CD14-positive monocyte (primary cell): Measurements from ENCODE around the gene SOD1. TPM values are rescaled to one million over a fixed set of nuclear protein-coding genes. Genes with fewer than 3 reads are reported as not detected.

Experiments used
- DNase-seq, 3 donors: peaks; one replicate each; pipeline ENCODE4 v3.0.0-alpha.2; 2011 to 2022
- H2AFZ ChIP-seq: 2 replicates; pipeline ENCODE4 v1.6.0; 2012; ENCODE audit warnings: mild to moderate bottlenecking, low read depth, low read length, inconsistent platforms; ENCODE audit not compliant: insufficient read depth, poor library complexity, severe bottlenecking
- H3K27ac ChIP-seq, 2 donors: 1 replicate in 1 of 2; 2 replicates in 1 of 2; pipeline ENCODE4 v1.5.1; 2012 to 2013; ENCODE audit warnings: low read length in 2 of 2, control low read depth in 1 of 2, inconsistent platforms in 1 of 2, low read depth in 1 of 2, mild to moderate bottlenecking in 1 of 2
- H3K27me3 ChIP-seq, 2 donors: one replicate each; pipeline versions ENCODE4 v1.6.0 to v1.6.1; 2011 to 2013; ENCODE audit warnings: low read length in 2 of 2; ENCODE audit not compliant: control insufficient read depth in 2 of 2, insufficient read depth in 2 of 2
- H3K36me3 ChIP-seq, 2 donors: replicated peaks in 1 of 2; 1 replicate in 1 of 2; 2 replicates in 1 of 2; pipeline versions ENCODE4 v1.5.1 to v1.6.1; 2012 to 2013; ENCODE audit warnings: low read length in 2 of 2, control low read depth in 1 of 2, inconsistent platforms in 1 of 2, mild to moderate bottlenecking in 1 of 2; ENCODE audit not compliant: insufficient read depth in 2 of 2, control insufficient read depth in 1 of 2
- H3K4me1 ChIP-seq, 2 donors: 1 replicate in 1 of 2; 2 replicates in 1 of 2; pipeline versions ENCODE4 v1.5.1 to v1.6.1; 2012 to 2013; ENCODE audit warnings: low read length in 2 of 2, control low read depth in 1 of 2, inconsistent platforms in 1 of 2, mild to moderate bottlenecking in 1 of 2, moderate library complexity in 1 of 2; ENCODE audit not compliant: insufficient read depth in 2 of 2, control insufficient read depth in 1 of 2
- H3K4me2 ChIP-seq: replicated peaks from 2 replicates; pipeline ENCODE3; 2012; ENCODE audit warnings: low read length, moderate library complexity, mild to moderate bottlenecking; ENCODE audit not compliant: poor library complexity, severe bottlenecking; ENCODE audit errors: extremely low read depth
- H3K4me3 ChIP-seq, 3 experiments: fragments of 200-600 bp in 1 of 3; sonication (generic) in 1 of 3; replicated peaks in 1 of 3; 1 replicate in 2 of 3; 2 replicates in 1 of 3; pipeline ENCODE4 v1.5.1; 2011 to 2013; ENCODE audit warnings: low read length in 3 of 3, mild to moderate bottlenecking in 3 of 3, control low read depth in 2 of 3, low read depth in 2 of 3, inconsistent platforms in 1 of 3, moderate library complexity in 1 of 3
- H3K79me2 ChIP-seq: 2 replicates; pipeline ENCODE4 v1.6.0; 2012; ENCODE audit warnings: mild to moderate bottlenecking, control low read depth, inconsistent platforms, low read length, moderate library complexity; ENCODE audit not compliant: insufficient read depth
- H3K9ac ChIP-seq: 2 replicates; pipeline ENCODE4 v1.6.0; 2017; ENCODE audit warnings: low read length, mild to moderate bottlenecking; ENCODE audit not compliant: insufficient read depth, poor library complexity, severe bottlenecking
- H3K9me3 ChIP-seq, 2 donors: replicated peaks in 1 of 2; 1 replicate in 1 of 2; 2 replicates in 1 of 2; pipeline versions ENCODE4 v1.5.1 to v1.6.1; 2012 to 2013; ENCODE audit warnings: low read length in 2 of 2, control low read depth in 1 of 2; ENCODE audit not compliant: control insufficient read depth in 1 of 2, insufficient read depth in 1 of 2
- H4K20me1 ChIP-seq: 2 replicates; pipeline ENCODE4 v1.6.0; 2012; ENCODE audit warnings: mild to moderate bottlenecking, low read length, control low read depth, moderate library complexity; ENCODE audit not compliant: insufficient read depth
- H3K27ac Mint-ChIP-seq, 7 donors: one replicate each; pipeline ENCODE4 v1.8.0; 2020; ENCODE audit warnings: mild to moderate bottlenecking in 7 of 7, mixed read lengths in 7 of 7, moderate library complexity in 6 of 7, inconsistent platforms in 2 of 7
- H3K27me3 Mint-ChIP-seq, 3 donors: one replicate each; pipeline ENCODE4 v1.8.0; 2021 to 2022; ENCODE audit warnings: low read depth in 3 of 3, mild to moderate bottlenecking in 3 of 3, mixed read lengths in 3 of 3, moderate library complexity in 3 of 3, inconsistent platforms in 1 of 3
- H3K36me3 Mint-ChIP-seq, 2 donors: one replicate each; pipeline ENCODE4 v1.8.0; 2020; ENCODE audit warnings: mixed read lengths in 2 of 2, inconsistent platforms in 1 of 2, mild to moderate bottlenecking in 1 of 2
- H3K4me1 Mint-ChIP-seq: one replicate; pipeline ENCODE4 v1.8.0; 2020; ENCODE audit warnings: mild to moderate bottlenecking, mixed read lengths
- H3K4me3 Mint-ChIP-seq, 2 donors: one replicate each; pipeline ENCODE4 v1.8.0; 2020; ENCODE audit warnings: mild to moderate bottlenecking in 2 of 2, mixed read lengths in 2 of 2, moderate library complexity in 1 of 2
- H3K9me3 Mint-ChIP-seq, 7 donors: one replicate each; pipeline ENCODE4 v1.8.0; 2020 to 2022; ENCODE audit warnings: mixed read lengths in 7 of 7, mild to moderate bottlenecking in 6 of 7, moderate library complexity in 6 of 7, inconsistent platforms in 2 of 7
- CTCF ChIP-seq: fragments of 200-600 bp; IDR thresholded peaks from one replicate; pipeline ENCODE4 v1.8.0; 2022; ENCODE audit warnings: antibody characterized with exemption, mild to moderate bottlenecking
- WGBS: methylation state at CpG from one replicate; pipeline ENCODE4 v1.1.5; 2013; ENCODE audit warnings: missing lambda C conversion rate; ENCODE audit not compliant: insufficient coverage; 5-methylcytosine and 5-hydroxymethylcytosine counted together
- intact Hi-C, 2 donors: fragments of 100-400 bp; cut with micrococcal nuclease; formaldehyde crosslinking; loops; one replicate each; pipeline versions ENCODE4 v1.15.0 to v1.15.1; 2023
- polyA plus RNA-seq, 3 donors: library from polyadenylated mRNA; depleted of rRNA in 1 of 3; unstranded in 2 of 3; stranded (reverse) in 1 of 3; fragments of 300-500 nt in 2 of 3; fragments of >200 nt in 1 of 3; fragmentation: Illumina TruSeq in 2 of 3; gene quantifications; 1 replicate in 2 of 3; 2 replicates in 1 of 3; pipeline ENCODE4 v1.2.3, GENCODE V29; 2012 to 2021

SOD1 gene
- polyA plus RNA-seq, 3 donors, result 79.6 to 174 (median 157) TPM

- intact Hi-C loops, result no loop called here
- H3K27me3 ChIP-seq, result no peaks in the 10 kb centered on the region
- no peak overlapping the region for H2AFZ ChIP-seq
- no peak for TF ChIP-seq CTCF
- WGBS, result no CpG with 5 or more reads among the region's 6 CpGs
- H3K27ac ChIP-seq, result no peak overlapping the region
- Mint-ChIP-seq H3K9me3 (no peaks in the 10 kb centered on the region), H3K4me1 (peaks cover 22% of the 10 kb centered on the region), H3K27ac (no peak overlapping the region), H3K36me3 (peaks cover 45 to 48% of the 10 kb centered on the region in 2 donors), H3K4me3 (no peak overlapping the region), H3K27me3 (no peaks in the 10 kb centered on the region)
- no peak overlapping the region for H3K4me3 ChIP-seq
- H3K4me1 ChIP-seq, result peaks cover 2 to 11% of the 10 kb centered on the region in 2 donors
- no peak overlapping the region for H3K4me2 ChIP-seq
- H3K9me3 ChIP-seq, result no peaks in the 10 kb centered on the region
- peaks cover 25 to 82% of the 10 kb centered on the region in 2 donors for H3K36me3 ChIP-seq
- H3K9ac ChIP-seq, result no peak overlapping the region
- H3K79me2 ChIP-seq, result no peaks in the 10 kb centered on the region
- DNase-seq, result no peak
- H4K20me1 ChIP-seq, result peaks cover 9% of the 10 kb centered on the region
Measured at GRCh38 chr21:31670070-31670469, 10.6 kb downstream of the SOD1 start.

GRCh38 chr21:31671146-31671716, 11.7 kb downstream of the SOD1 start:
- Histone ChIP-seq H2AFZ (no peak overlapping the region), H3K79me2 (no peaks in the 10 kb centered on the region), H3K27me3 (no peaks in the 10 kb centered on the region), H3K27ac (no peak overlapping the region), H4K20me1 (peaks cover 9% of the 10 kb centered on the region), H3K4me2 (no peak overlapping the region), H3K4me3 (no peak overlapping the region), H3K9ac (no peak overlapping the region), H3K36me3 (peaks cover 25 to 74% of the 10 kb centered on the region in 2 donors), H3K4me1 (peaks cover 2 to 11% of the 10 kb centered on the region in 2 donors), H3K9me3 (no peaks in the 10 kb centered on the region)
- H3K9me3 Mint-ChIP-seq, result no peaks in the 10 kb centered on the region
- H3K27me3 Mint-ChIP-seq, result no peaks in the 10 kb centered on the region
- 89% methylated on average over 12 of the region's 12 CpGs for WGBS
- TF ChIP-seq CTCF, result no peak
- peaks cover 17% of the 10 kb centered on the region for H3K4me1 Mint-ChIP-seq
- no peak overlapping the region for H3K4me3 Mint-ChIP-seq
- no peak for DNase-seq
- peaks cover 40 to 45% of the 10 kb centered on the region in 2 donors for H3K36me3 Mint-ChIP-seq
- peak overlapping the region in 2 of 7 donors; percentile 31 to 38 for H3K27ac Mint-ChIP-seq
- intact Hi-C loops, result no loop called here
